ENCODE results near the gene FBXO9.

Gene FBXO9

DNA sequence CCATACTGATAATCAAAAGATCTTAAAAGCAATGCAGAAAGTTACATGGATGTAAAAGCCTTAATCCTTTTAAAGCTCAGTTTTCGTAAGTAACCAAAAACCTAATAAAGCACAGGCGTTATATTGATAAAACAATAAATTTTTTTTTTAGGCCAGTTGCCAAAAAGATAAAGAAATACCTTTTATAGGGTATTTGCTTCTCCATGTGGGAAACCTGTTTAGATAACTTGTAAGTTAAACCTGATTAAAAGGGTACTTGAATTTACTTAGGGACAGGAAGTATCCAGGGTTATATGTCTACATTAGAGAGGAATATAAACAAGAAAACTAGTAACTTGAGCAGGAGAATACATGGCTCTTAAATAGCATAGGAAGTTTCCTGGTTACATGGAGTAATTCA is 21.1 kb downstream of the FBXO9 start:
- in situ Hi-C loops (cut with MboI; ENCODE audit: low sequenced_read_pairs), result no loop called here

DNA sequence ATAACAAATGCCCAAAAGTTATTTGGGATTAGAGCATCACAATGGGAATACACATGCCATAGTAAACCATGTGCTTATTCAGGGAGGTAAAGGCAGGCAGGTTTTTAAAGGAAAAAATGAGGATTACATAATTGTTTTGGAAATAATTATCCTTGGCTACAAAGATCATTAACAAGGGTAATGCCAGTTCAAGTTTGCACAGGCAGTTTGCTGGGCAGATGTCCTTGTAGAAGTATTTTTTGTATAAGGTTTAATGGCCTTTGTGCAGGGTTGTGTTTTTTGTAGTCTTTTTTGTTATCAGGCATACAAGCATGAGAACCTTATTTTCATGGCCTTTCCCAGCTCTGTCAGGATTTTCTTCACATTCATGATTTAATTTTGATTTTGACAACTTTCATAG is 24.7 kb downstream of the FBXO9 start:
- in situ Hi-C loops (cut with MboI; ENCODE audit: low sequenced_read_pairs), result no loop called here

DNA sequence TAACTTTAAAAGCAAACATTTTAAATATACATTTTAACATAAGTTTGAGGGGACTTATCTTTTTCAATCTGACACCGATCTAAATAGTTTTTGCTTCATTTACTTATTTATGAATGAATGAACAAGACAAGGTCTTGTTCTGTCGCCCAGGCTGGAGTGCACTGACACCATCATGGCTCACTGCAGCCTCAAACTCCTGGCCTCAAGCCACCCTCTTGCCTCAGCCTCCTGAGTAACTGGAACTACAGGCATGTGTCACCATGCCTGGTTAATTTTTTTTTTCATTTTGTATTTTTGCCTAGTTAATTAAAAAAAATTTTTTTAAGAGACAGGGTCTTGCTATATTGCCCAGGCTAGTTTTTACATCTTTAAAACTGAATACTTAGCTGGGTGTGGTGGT is 25.4 kb downstream of the FBXO9 start:
- in situ Hi-C loops (cut with MboI; ENCODE audit: low sequenced_read_pairs), result no loop called here

DNA sequence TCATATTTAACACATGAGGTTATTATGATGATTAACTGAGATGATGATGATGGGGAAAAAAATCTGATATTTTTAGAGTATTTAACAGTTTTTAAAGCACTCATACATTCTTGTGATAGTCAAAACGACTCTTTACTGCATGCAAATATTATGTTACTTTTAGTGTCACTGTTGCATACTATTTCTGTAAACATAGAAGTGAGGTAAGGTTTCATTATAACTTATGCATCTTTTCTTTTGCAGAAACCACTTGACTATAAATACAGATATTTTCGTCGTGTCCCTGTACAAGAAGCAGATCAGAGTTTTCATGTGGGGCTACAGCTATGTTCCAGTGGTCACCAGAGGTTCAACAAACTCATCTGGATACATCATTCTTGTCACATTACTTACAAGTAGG is 30.1 kb downstream of the FBXO9 start:
- in situ Hi-C loops (cut with MboI; ENCODE audit: low sequenced_read_pairs), result no loop called here

DNA sequence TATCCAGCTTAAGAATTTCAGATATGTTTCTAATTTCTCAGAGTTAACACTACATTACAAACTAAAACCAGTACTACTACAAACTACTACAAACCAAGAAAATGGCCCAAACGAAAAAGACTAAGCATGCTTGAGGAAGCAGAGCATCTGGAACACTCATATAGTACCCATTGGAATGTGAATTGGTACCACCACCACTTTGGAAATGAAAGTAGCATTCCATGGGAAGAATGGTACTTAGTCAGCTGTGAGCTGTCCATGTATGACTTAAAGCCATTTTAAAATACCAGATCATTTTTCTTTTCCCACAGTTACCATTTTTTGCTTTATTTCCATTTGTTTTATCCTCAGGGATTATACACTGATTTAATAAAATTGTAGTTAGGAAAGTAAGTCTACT is 30.5 kb downstream of the FBXO9 start:
- in situ Hi-C loops (cut with MboI; ENCODE audit: low sequenced_read_pairs), result no loop called here

DNA sequence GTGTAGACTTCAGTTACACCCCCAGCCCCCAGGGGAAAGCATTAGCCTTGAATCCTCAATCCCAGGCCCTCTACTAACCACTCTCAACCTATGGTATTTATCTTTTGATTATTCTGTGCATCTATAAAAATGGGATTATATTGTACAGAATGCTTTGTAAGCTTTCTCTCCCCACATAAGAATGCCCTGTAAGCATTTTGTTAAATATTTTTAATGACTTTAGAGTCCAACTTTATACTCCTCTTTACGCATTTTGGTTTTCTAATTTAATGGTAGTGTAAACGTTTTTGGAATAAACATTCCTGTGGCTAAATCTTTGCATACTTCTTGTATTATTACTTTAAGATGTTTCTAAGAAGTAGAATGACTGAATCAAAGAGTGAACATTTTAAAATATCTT is 35.4 kb downstream of the FBXO9 start:
- in situ Hi-C loops (cut with MboI; ENCODE audit: low sequenced_read_pairs), result no loop called here

DNA sequence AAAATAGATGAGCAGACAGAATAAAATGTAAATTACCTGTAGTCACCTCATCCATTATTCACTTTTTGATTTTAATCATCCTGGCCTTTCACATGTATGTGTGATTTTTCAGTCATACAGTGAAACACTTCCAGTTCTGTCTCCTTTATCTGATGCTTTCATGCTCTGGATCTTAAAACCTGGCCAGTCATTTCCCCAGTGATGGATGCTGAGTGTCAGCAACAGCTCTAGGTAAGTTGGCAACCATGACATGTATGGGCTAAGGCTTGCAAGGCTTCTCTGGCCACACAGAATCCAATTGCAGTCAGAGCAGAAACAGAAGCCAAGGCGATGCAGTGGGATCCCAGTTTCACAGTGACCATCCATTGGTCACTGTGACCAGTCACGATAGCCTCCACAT is 35.8 kb downstream of the FBXO9 start:
- in situ Hi-C loops (cut with MboI; ENCODE audit: low sequenced_read_pairs), result no loop called here

DNA sequence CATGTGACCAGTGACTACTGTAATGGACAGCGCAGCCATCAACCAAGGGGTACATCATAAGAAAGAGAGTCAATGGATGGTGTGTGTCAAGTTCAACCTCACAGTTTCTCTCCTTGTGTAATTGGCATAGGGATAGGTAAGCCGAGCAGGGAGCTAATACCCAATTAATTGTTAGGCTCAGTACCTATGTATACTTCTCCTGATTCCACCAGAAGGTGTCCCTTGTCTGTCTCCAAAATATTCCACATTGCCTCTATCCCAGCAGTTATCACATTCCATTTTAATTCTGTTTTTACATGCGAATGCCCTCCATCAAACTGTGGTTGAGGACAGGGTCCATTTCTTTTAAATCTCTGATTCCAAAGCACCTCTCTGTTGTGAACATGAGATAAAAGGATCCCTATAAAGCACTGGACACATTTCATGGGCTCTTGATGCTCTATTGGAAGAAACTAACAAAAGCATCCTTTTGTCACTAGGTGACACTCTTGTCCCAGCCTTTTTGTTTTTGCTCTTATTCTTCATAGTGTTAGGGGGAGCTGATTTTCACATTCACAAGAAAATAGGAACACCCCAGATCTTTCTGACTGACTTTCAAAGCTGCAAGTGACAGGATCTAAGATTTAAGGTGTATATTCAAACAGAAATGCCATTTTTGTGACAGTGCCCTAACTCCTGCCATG is 38.9 kb downstream of the FBXO9 start:
- in situ Hi-C loops (cut with MboI; ENCODE audit: low sequenced_read_pairs), result no loop called here

DNA sequence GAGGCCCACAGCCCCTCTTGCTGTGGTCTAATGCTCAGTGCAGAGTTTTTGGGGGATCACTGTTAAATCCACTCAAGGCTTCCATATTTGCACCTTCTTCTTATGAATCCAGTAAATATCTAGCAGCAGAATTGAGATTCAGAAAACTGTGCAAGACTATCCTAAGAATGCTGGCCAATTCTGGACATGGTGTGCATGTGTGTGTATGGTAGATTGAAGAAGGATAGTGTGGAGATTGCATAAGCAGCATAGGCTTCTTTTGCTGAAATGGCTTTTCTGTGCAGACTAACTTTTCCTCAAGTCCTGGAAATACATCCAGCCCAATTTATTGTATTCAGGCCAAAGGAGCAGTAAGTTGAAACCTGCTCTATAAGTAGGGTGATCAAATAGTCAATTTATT is 39.7 kb downstream of the FBXO9 start:
- in situ Hi-C loops (cut with MboI; ENCODE audit: low sequenced_read_pairs), result no loop called here

DNA sequence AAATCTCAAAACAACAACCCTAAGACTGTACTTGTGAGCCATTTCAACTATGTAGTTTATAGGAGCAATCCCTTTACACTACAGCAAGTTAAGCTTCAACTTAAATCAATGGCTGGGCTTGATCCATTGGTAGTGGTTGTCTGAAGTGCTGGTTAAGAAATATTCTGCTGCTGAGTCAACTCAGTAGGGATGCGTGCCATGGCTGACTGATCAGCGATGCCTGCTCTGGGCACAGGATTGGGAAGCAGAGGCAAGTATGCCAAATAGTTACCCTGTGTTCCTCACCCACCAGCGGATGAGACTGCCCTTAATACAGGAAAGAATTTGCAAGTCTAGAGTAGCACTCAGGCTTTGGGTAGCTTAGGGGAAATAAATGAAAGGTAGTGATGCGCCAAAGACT is 41.9 kb downstream of the FBXO9 start:
- in situ Hi-C loops (cut with MboI; ENCODE audit: low sequenced_read_pairs), result no loop called here

DNA sequence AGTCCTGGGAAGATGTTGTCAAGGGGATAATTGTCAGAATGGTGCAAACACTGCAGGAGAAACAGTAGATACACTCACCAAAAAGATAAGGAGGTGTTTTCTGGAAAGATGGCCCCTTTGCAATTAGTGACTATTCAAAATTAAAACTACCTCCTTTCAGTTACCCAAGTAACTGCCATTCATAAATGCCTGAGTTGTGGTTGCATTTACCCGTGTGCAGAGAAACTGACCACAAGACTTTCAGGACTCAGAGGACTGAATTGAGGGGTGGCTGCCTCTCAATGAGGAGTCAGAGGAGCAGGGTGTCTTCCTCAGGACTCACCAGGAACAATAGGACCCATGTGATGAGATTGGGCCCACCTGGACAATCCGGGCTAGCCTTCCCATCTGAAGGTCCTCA is 44.4 kb downstream of the FBXO9 start:
- in situ Hi-C loops (cut with MboI; ENCODE audit: low sequenced_read_pairs), result no loop called here

DNA sequence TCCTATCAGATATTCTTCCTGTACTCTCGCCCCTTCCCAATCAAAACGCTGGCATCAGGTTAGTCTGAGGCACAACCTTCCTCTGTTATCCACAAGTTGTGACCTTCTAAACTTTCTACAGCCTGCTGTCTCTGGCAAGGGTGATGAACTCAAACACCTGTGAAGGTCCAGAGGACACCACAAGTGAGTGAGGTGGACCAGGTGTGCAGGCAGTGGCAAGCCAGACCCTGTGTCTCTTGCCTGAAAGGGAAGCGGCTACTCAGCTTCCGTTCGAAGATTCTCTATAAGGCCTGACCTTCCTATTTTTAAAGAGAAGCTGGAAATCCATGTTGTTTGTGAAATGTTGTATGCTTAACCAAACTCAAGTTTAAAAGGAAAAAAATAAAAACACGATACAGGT is 46.7 kb downstream of the FBXO9 start:
- in situ Hi-C loops (cut with MboI; ENCODE audit: low sequenced_read_pairs), result no loop called here

DNA sequence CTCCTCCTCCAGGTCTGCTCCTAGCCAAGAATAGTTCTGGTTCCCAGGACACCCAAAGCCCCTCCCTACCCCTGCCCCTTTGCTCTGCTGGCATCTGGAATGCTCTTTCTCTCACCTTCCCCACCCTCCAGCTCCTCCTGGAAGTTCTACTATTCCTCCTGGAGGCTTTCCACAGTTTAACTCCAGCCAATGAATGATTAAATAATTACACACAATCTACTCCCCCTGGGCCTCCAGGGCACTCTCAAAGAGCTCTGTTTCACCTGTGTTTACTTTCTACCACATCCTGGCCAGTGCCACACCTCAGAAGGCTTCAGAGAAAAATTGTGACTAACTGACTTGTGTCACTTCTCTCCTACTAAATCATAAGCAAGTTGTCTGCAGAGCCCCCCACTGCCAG is 47.2 kb downstream of the FBXO9 start:
- in situ Hi-C loops (cut with MboI; ENCODE audit: low sequenced_read_pairs), result no loop called here

DNA sequence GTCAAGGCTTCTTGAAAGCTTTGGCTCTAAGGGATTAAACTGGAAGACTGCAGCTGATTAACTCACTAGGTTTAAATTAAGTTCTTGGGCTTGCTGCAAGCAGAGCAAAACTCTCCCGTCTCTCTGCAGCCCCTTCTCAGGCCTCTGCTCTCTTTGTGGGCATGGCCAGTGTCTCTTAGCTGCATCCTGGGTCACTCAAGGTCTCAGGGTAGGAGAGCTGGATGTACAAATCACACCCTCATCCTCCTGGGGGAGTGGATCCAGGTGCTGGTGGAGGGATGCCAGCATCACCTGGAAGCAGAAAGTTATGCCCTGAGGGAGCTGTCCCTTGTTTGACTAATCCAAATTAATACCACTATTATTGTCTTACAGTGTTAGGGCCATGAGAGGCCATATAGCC is 47.7 kb downstream of the FBXO9 start:
- in situ Hi-C loops (cut with MboI; ENCODE audit: low sequenced_read_pairs), result no loop called here

DNA sequence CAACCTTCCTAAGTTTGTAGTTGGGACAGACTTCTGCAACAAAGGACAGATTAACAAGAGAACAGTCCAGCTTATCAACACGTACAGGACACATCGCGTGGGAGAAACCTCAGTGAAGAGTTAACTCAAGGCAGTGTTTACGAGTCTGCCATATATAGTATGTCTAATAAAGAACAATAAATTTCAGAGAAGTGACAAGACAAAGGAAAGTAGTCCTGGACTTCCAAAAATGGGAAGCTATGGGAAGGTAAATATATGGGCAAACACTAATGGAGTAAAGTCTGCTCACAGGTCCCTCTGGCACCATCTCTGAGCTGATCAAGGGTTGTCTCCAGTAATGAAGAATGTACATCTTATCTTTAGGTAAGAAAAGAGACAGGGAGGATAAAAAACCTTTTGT is 48.5 kb downstream of the FBXO9 start:
- in situ Hi-C loops (cut with MboI; ENCODE audit: low sequenced_read_pairs), result no loop called here

DNA sequence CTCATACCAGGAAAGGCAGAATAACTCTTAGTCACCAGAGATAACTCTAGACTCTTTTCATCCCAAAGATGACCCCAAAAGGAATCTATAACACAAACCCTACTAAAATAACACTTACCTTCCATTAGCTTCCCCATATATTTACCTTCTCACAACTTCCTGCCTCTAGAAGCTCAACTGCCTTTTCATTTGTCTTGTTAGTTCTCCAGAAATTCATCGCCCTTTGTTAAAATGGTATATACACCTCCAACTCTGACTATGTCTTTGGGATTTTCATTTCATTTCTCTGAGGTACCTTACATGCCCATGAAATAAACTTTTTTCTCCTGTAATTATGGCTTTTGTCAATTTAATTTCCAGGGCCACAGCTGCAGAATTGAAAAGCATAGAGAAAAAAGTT is 49.9 kb downstream of the FBXO9 start:
- in situ Hi-C loops (cut with MboI; ENCODE audit: low sequenced_read_pairs), result no loop called here

DNA sequence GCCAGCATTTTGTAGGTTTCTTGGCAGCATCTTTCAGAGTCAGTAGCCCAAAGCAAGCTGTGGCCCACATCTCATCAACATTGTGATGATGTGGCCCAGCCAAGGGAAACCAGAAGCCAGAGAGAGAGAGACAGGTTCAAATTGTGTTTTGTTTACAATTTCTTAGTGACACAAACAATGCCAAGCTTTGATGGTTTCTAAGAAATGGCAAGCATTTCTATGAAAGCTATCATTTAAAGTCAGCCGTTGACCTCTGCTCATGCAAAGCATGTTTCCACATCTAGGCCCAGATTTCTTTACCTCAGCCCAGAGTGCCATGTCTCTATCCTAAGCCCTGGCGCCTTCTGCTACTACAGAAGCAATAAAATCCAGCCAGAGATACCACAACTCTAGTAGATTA is 50.5 kb downstream of the FBXO9 start:
- in situ Hi-C loops (cut with MboI; ENCODE audit: low sequenced_read_pairs), result no loop called here

DNA sequence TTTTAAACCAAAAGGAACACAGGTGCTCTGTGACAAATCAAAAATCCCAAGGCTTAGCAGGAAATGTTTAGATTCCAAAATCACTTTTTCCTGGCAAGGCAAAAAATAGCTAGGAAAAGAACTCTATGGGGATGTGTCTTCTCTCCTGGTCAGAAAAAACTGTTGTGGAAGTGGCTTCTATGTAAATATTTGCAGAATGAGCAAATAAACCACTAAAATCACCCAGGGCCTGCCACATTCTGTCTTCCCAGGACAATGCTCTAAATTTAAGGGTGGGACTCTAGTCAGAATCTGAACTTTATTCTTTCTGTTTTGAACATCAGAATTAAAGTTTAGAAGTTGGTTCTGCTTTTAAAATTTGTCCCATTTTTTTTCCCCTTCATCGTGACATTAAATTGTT is 54.1 kb downstream of the FBXO9 start:
- in situ Hi-C loops (cut with MboI; ENCODE audit: low sequenced_read_pairs), result no loop called here

DNA sequence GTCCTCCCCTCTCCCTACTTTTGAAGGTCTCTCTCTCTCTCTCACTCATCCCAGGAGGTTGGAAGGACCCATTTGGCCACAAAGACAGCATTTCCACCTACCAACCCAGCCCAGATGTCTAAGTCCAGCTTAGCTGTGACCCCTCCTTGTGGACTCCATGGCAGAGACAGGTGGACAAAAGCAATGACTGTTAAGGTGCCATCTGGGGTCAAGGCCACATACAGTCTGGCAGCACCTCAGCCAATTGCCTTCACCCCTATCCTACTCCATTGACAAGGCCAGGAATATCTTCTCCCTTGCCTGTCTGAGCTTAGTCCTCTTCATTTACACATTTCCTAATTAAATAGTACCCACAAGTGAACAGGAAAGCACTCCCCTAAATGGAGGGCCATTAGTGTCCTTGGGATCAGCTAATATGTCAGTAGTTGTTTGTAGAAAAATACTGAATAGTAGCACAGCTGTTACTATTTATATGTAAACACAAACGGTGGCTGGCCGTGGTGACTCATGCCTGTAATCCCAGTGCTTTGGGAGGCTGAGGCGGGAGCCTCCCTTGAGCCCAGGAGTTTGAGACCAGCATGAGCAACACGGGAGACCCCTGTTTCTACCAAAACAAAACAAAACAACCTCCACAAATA is 54.7 kb downstream of the FBXO9 start:
- in situ Hi-C loops (cut with MboI; ENCODE audit: low sequenced_read_pairs), result no loop called here

DNA sequence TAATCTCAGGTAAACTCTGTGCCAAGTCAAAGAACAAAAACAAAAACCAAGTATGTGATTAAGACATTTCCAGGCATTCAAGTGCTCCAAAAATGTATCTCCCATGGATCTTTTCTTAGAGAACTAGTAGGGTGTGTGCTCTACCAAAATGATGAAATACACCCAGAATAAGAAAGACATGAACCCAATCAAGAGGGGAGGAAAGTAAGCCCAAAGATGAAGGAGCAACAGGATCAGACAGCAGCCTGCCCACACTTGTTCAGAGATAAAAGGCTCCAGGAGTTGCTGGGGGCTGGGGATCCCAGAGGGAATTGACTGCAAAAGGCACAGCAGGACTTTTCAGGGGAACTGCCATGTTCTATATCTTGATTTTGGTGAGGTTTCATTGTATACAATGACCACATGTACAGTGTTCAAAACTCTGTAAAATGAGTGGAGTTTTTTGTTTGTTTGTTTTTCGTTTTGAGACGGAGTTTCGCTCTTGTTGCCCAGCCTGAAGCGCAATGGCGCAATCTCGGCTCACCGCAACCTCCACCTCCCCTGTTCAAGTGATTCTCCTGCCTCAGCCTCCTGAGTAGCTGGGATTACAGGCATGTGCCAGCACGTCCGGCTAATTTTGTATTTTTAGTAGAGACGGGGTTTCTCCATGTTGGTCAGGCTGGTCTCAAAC is 59.1 kb downstream of the FBXO9 start:
- in situ Hi-C loops (cut with MboI; ENCODE audit: low sequenced_read_pairs), result no loop called here

DNA sequence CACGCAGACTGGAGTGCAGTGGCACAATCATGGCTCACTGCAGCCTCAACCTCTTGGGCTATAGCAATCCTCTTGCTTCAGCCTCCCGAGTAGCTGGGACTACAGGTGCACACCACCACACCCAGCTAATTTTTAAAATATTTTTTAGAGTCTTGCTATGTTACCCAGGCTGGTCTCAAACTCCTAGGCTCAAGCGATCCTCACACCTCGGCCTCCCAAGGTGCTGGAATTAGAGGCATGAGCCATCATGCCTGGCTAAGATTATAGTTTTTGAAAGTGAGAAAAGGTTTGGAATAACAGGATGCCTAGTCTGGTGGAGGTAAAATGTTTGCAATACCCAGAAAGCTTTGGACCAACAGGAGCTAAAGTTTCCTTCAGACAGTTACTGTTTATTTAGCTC is 60.1 kb downstream of the FBXO9 start:
- in situ Hi-C loops (cut with MboI; ENCODE audit: low sequenced_read_pairs), result no loop called here

DNA sequence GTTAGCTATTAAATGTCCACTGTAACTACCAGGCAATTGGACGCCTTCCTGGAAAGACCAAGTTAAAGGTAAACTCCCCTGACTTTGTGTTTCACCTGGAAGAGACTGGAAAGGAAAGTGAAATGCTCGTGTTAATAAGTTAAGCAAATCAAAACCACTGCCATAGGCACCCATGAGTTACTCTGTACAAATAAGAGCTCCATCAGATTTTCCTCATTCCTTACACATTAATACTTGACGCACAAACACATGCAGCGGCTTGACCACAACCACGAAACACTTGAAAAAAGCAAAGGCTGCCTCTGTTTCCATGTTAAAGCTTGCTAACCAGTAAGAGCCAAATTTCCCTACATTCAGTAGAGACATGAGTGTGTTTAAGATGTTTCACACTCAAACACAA is 63.6 kb downstream of the FBXO9 start:
- in situ Hi-C loops (cut with MboI; ENCODE audit: low sequenced_read_pairs), result no loop called here
